Measurements from ENCODE around the gene SRRD. TPM values are rescaled to one million over a fixed set of nuclear protein-coding genes. Genes with fewer than 3 reads are reported as not detected.
"Not testable (repeated sequence)": the region's sequence is repeated elsewhere in the genome, so short reads cannot be mapped to it uniquely, and the experiment has no call there.

Gene SRRD
- total RNA-seq, 1 donor from 2014 or later: 20.4 TPM

GRCh38 chr22:26522592-26522991, 38.9 kb downstream of the SRRD start:
- H3K27ac Mint-ChIP-seq (ENCODE audit: unreplicated experiment): no peak overlapping the region
- H3K9me3 Mint-ChIP-seq (ENCODE audit: unreplicated experiment): no peaks in the 10 kb centered on the region
- no peak for DNase-seq (ENCODE audit: extremely low spot score, unreplicated experiment)
- no peak for TF ChIP-seq CTCF (IDR thresholded peaks at IDR 0.05)
- H3K27me3 Mint-ChIP-seq (ENCODE audit: unreplicated experiment): no peaks in the 10 kb centered on the region
- H3K4me1 Mint-ChIP-seq (ENCODE audit: unreplicated experiment): no peaks in the 10 kb centered on the region
- H3K36me3 Mint-ChIP-seq (ENCODE audit: unreplicated experiment): peaks cover 4% of the 10 kb centered on the region
- H3K4me3 Mint-ChIP-seq (ENCODE audit: unreplicated experiment): no peak overlapping the region

- no peak overlapping the region for H3K4me3 Mint-ChIP-seq (ENCODE audit: unreplicated experiment)
- no peaks in the 10 kb centered on the region for H3K4me1 Mint-ChIP-seq (ENCODE audit: unreplicated experiment)
- peaks cover 4% of the 10 kb centered on the region for H3K36me3 Mint-ChIP-seq (ENCODE audit: unreplicated experiment)
- no peaks in the 10 kb centered on the region for H3K9me3 Mint-ChIP-seq (ENCODE audit: unreplicated experiment)
- no peak for DNase-seq (ENCODE audit: extremely low spot score, unreplicated experiment)
- H3K27me3 Mint-ChIP-seq (ENCODE audit: unreplicated experiment): no peaks in the 10 kb centered on the region
- TF ChIP-seq CTCF (IDR thresholded peaks at IDR 0.05): no peak
- no peak overlapping the region for H3K27ac Mint-ChIP-seq (ENCODE audit: unreplicated experiment)
Observed at GRCh38 chr22:26524870-26525269, 41.2 kb downstream of the SRRD start.

- H3K9me3 Mint-ChIP-seq (ENCODE audit: unreplicated experiment): no peaks in the 10 kb centered on the region
- no peak for TF ChIP-seq CTCF (IDR thresholded peaks at IDR 0.05)
- no peaks in the 10 kb centered on the region for H3K27me3 Mint-ChIP-seq (ENCODE audit: unreplicated experiment)
- H3K36me3 Mint-ChIP-seq (ENCODE audit: unreplicated experiment): peaks cover 9% of the 10 kb centered on the region
- H3K27ac Mint-ChIP-seq (ENCODE audit: unreplicated experiment): no peak overlapping the region
- no peak for DNase-seq (ENCODE audit: extremely low spot score, unreplicated experiment)
- H3K4me3 Mint-ChIP-seq (ENCODE audit: unreplicated experiment): no peak overlapping the region
- H3K4me1 Mint-ChIP-seq (ENCODE audit: unreplicated experiment): no peaks in the 10 kb centered on the region
Observed at GRCh38 chr22:26525946-26526564, 42.4 kb downstream of the SRRD start.

GRCh38 chr22:26527167-26527566, 43.5 kb downstream of the SRRD start:
- H3K4me1 Mint-ChIP-seq (ENCODE audit: unreplicated experiment): no peaks in the 10 kb centered on the region
- no peak overlapping the region for H3K27ac Mint-ChIP-seq (ENCODE audit: unreplicated experiment)
- H3K36me3 Mint-ChIP-seq (ENCODE audit: unreplicated experiment): peaks cover 9% of the 10 kb centered on the region
- no peaks in the 10 kb centered on the region for H3K27me3 Mint-ChIP-seq (ENCODE audit: unreplicated experiment)
- no peak overlapping the region for H3K4me3 Mint-ChIP-seq (ENCODE audit: unreplicated experiment)
- TF ChIP-seq CTCF (IDR thresholded peaks at IDR 0.05): no peak
- no peaks in the 10 kb centered on the region for H3K9me3 Mint-ChIP-seq (ENCODE audit: unreplicated experiment)
- DNase-seq (ENCODE audit: extremely low spot score, unreplicated experiment): no peak

GRCh38 chr22:26527574-26528465, 44.1 kb downstream of the SRRD start:
- no peak overlapping the region for H3K27ac Mint-ChIP-seq (ENCODE audit: unreplicated experiment)
- no peaks in the 10 kb centered on the region for H3K4me1 Mint-ChIP-seq (ENCODE audit: unreplicated experiment)
- H3K9me3 Mint-ChIP-seq (ENCODE audit: unreplicated experiment): no peaks in the 10 kb centered on the region
- H3K4me3 Mint-ChIP-seq (ENCODE audit: unreplicated experiment): no peak overlapping the region
- H3K36me3 Mint-ChIP-seq (ENCODE audit: unreplicated experiment): peaks cover 10% of the 10 kb centered on the region
- TF ChIP-seq CTCF (IDR thresholded peaks at IDR 0.05): no peak
- DNase-seq (ENCODE audit: extremely low spot score, unreplicated experiment): no peak
- H3K27me3 Mint-ChIP-seq (ENCODE audit: unreplicated experiment): no peaks in the 10 kb centered on the region

GRCh38 chr22:26528518-26528917, 44.8 kb downstream of the SRRD start:
- H3K4me1 Mint-ChIP-seq (ENCODE audit: unreplicated experiment); H3K27me3 Mint-ChIP-seq (ENCODE audit: unreplicated experiment); H3K4me3 Mint-ChIP-seq (ENCODE audit: unreplicated experiment): not testable (repeated sequence)

More at GRCh38 chr22:26528518-26528917, 44.8 kb downstream of the SRRD start:
- not testable (repeated sequence) for H3K9me3 Mint-ChIP-seq (ENCODE audit: unreplicated experiment); DNase-seq (ENCODE audit: extremely low spot score, unreplicated experiment); H3K27ac Mint-ChIP-seq (ENCODE audit: unreplicated experiment)
- H3K36me3 Mint-ChIP-seq (ENCODE audit: unreplicated experiment): peaks cover 11% of the 10 kb centered on the region
